HuH-7 (cell line): ENCODE measurements around the gene BOLA1.
"Not testable (repeated sequence)": the region's sequence is repeated elsewhere in the genome, so short reads cannot be mapped to it uniquely, and the experiment has no call there.

Experiments
- DNase-seq: peaks from one replicate; pipeline ENCODE4 v3.0.0; 2011; ENCODE audit warnings: low spot score

BOLA1 gene

GRCh38 chr1:149931212-149931790 lies 31.9 kb downstream of the BOLA1 start:
- DNase-seq: no peak

GRCh38 chr1:149932474-149932873 lies 33.1 kb downstream of the BOLA1 start:
- no peak for DNase-seq

GRCh38 chr1:149933208-149933607 lies 33.8 kb downstream of the BOLA1 start:
- DNase-seq: no peak

- DNase-seq: no peak
These were observed 35.0 kb downstream of the BOLA1 start for GRCh38 chr1:149934356-149934755.

GRCh38 chr1:149936170-149936991 lies 37.0 kb downstream of the BOLA1 start, which contains the start of gene MTMR11:
Gene MTMR11, minus strand, starts transcription at chr1:149936879. Its CDS starts 232 bp downstream, at chr1:149936647.
- peak; percentile 39 for DNase-seq

GRCh38 chr1:149936992-149937705 lies 37.8 kb downstream of the BOLA1 start:
- no peak for DNase-seq

GRCh38 chr1:149937759-149938158 lies 38.4 kb downstream of the BOLA1 start:
- DNase-seq: no peak

GRCh38 chr1:149938668-149939003 lies 39.3 kb downstream of the BOLA1 start:
- DNase-seq: not testable (repeated sequence)

GRCh38 chr1:149940427-149940826 lies 41.1 kb downstream of the BOLA1 start:
- no peak for DNase-seq

- peak; percentile 46 for DNase-seq
These were observed 42.8 kb downstream of the BOLA1 start for GRCh38 chr1:149942207-149942606.

- DNase-seq: no peak
These were observed 43.5 kb downstream of the BOLA1 start for GRCh38 chr1:149942885-149943284.

GRCh38 chr1:149945206-149945605 lies 45.8 kb downstream of the BOLA1 start:
- no peak for DNase-seq

GRCh38 chr1:149949911-149950310 lies 50.5 kb downstream of the BOLA1 start:
- no peak for DNase-seq
